ENCODE results near the gene DHDH. TPM values are rescaled to one million over a fixed set of nuclear protein-coding genes. Genes with fewer than 3 reads are reported as not detected.

The DHDH gene
- total RNA-seq (2022; extraction: Qiagen RNA extraction) = 0.87 to 1.6 TPM (median 1.3 TPM) in 5 replicates

GRCh38 chr19:48933382-48933932 is at the start of gene DHDH:
DHDH (plus strand) TSS chr19:48933699; CDS start chr19:48933722, 23 bp downstream.

GRCh38 chr19:48899781-48900476 is 33.6 kb upstream of the DHDH start, which contains the start of gene NUCB1:
NUCB1 (plus strand) TSS chr19:48900312; CDS start chr19:48900797, 485 bp downstream.

GRCh38 chr19:48954595-48955307 is 21.3 kb downstream of the DHDH start, which contains the start of gene BAX:
BAX (plus strand) TSS chr19:48954875; CDS start chr19:48954929, 54 bp downstream.

GRCh38 chr19:48965040-48965805 is 31.7 kb downstream of the DHDH start, which contains the start of gene FTL:
FTL (plus strand) TSS chr19:48965309; CDS start chr19:48965508, 199 bp downstream.

GRCh38 chr19:48993175-48994034 is 59.9 kb downstream of the DHDH start, which contains the start of the genes GYS1 and RUVBL2:
GYS1 (minus strand) TSS chr19:48993309; CDS start chr19:48993112, 197 bp downstream.
RUVBL2 (plus strand) TSS chr19:48993887; CDS start chr19:48993912, 25 bp downstream.

Other genes starting within 250 kb of the DHDH start
- not detected in 5 replicates for gene FUT2, start 237.7 kb upstream of the DHDH start, total RNA-seq (2022; extraction: Qiagen RNA extraction)
- 0.25 to 0.52 TPM (median 0.35 TPM) in 5 replicates for gene MAMSTR, start 214.0 kb upstream of the DHDH start, total RNA-seq (2022; extraction: Qiagen RNA extraction)
- gene RASIP1, start 193.1 kb upstream of the DHDH start, total RNA-seq (2022; extraction: Qiagen RNA extraction) = 0.42 to 0.98 TPM (median 0.45 TPM) in 5 replicates
- gene IZUMO1, start 186.8 kb upstream of the DHDH start, total RNA-seq (2022; extraction: Qiagen RNA extraction) = not detected in 5 replicates
- 0.04 to 0.13 TPM (median 0.06 TPM) in 5 replicates for gene FUT1, start 181.1 kb upstream of the DHDH start, total RNA-seq (2022; extraction: Qiagen RNA extraction)
- gene FGF21, start 178.2 kb upstream of the DHDH start, total RNA-seq (2022; extraction: Qiagen RNA extraction) = not detected in 5 replicates
- gene BCAT2, start 122.7 kb upstream of the DHDH start, total RNA-seq (2022; extraction: Qiagen RNA extraction) = 51.3 to 63.4 TPM (median 60.9 TPM) in 5 replicates
- 12.4 to 16.1 TPM (median 13.9 TPM) in 5 replicates for gene HSD17B14, start 97.2 kb upstream of the DHDH start, total RNA-seq (2022; extraction: Qiagen RNA extraction)
- gene PLEKHA4, start 65.1 kb upstream of the DHDH start, total RNA-seq (2022; extraction: Qiagen RNA extraction) = 1.2 to 1.6 TPM (median 1.4 TPM) in 5 replicates
- gene PPP1R15A, start 61.3 kb upstream of the DHDH start, total RNA-seq (2022; extraction: Qiagen RNA extraction) = 79.7 to 121 TPM (median 92.8 TPM) in 5 replicates
- gene TULP2, start 35.0 kb upstream of the DHDH start, total RNA-seq (2022; extraction: Qiagen RNA extraction) = not detected in 5 replicates
- gene NUCB1, start 33.4 kb upstream of the DHDH start, total RNA-seq (2022; extraction: Qiagen RNA extraction) = 206 to 233 TPM (median 208 TPM) in 5 replicates
- 283 to 383 TPM (median 335 TPM) in 5 replicates for gene BAX, start 21.2 kb downstream of the DHDH start, total RNA-seq (2022; extraction: Qiagen RNA extraction)
- gene FTL, start 31.6 kb downstream of the DHDH start, total RNA-seq (2022; extraction: Qiagen RNA extraction) = 16,772 to 23,411 TPM (median 18,179 TPM) in 5 replicates
- gene GYS1, start 59.6 kb downstream of the DHDH start, total RNA-seq (2022; extraction: Qiagen RNA extraction) = 17.8 to 21.9 TPM (median 19.9 TPM) in 5 replicates
- 221 to 248 TPM (median 236 TPM) in 5 replicates for gene RUVBL2, start 60.2 kb downstream of the DHDH start, total RNA-seq (2022; extraction: Qiagen RNA extraction)
- gene LHB, start 83.4 kb downstream of the DHDH start, total RNA-seq (2022; extraction: Qiagen RNA extraction) = not detected in 5 replicates
- not detected in 5 replicates for gene CGB3, start 90.6 kb downstream of the DHDH start, total RNA-seq (2022; extraction: Qiagen RNA extraction)
- gene CGB2, start 98.2 kb downstream of the DHDH start, total RNA-seq (2022; extraction: Qiagen RNA extraction) = 0.09 to 0.21 TPM (median 0.21 TPM) in 3 of 5 replicates, not detected in the others
- not detected in 5 replicates for gene CGB1, start 103.2 kb downstream of the DHDH start, total RNA-seq (2022; extraction: Qiagen RNA extraction)
- gene CGB5, start 110.1 kb downstream of the DHDH start, total RNA-seq (2022; extraction: Qiagen RNA extraction) = 0.52 to 1.0 TPM (median 0.68 TPM) in 5 replicates
- gene CGB8, start 115.4 kb downstream of the DHDH start, total RNA-seq (2022; extraction: Qiagen RNA extraction) = 1.6 to 3.0 TPM (median 2.6 TPM) in 5 replicates
- 0.32 to 0.76 TPM (median 0.42 TPM) in 5 replicates for gene CGB7, start 124.0 kb downstream of the DHDH start, total RNA-seq (2022; extraction: Qiagen RNA extraction)
- gene NTF4, start 131.1 kb downstream of the DHDH start, total RNA-seq (2022; extraction: Qiagen RNA extraction) = 0.29 to 0.78 TPM (median 0.66 TPM) in 5 replicates
- gene KCNA7, start 139.0 kb downstream of the DHDH start, total RNA-seq (2022; extraction: Qiagen RNA extraction) = 0.01 to 0.02 TPM in 2 of 5 replicates, not detected in the others
- 311 to 342 TPM (median 330 TPM) in 5 replicates for gene SNRNP70, start 151.8 kb downstream of the DHDH start, total RNA-seq (2022; extraction: Qiagen RNA extraction)
- gene LIN7B, start 180.7 kb downstream of the DHDH start, total RNA-seq (2022; extraction: Qiagen RNA extraction) = 5.1 to 9.9 TPM (median 7.0 TPM) in 5 replicates
- 0.91 to 2.0 TPM (median 1.6 TPM) in 5 replicates for gene C19orf73, start 185.4 kb downstream of the DHDH start, total RNA-seq (2022; extraction: Qiagen RNA extraction)
- gene PPFIA3, start 185.8 kb downstream of the DHDH start, total RNA-seq (2022; extraction: Qiagen RNA extraction) = 4.8 to 8.8 TPM (median 7.2 TPM) in 5 replicates
- 0.05 TPM in 1 of 5 replicates, not detected in the others for gene HRC, start 221.7 kb downstream of the DHDH start, total RNA-seq (2022; extraction: Qiagen RNA extraction)
- 7.3 to 10.2 TPM (median 9.0 TPM) in 5 replicates for gene TRPM4, start 224.1 kb downstream of the DHDH start, total RNA-seq (2022; extraction: Qiagen RNA extraction)